Peyer's patch (tissue), 4 donors: Measurements from ENCODE around the gene VAMP8. TPM values are rescaled to one million over a fixed set of nuclear protein-coding genes. Genes with fewer than 3 reads are reported as not detected.

ENCODE experiments used
- DNase-seq, 3 donors: peaks; one replicate each; pipeline ENCODE4 v3.0.0-alpha.2; 2017 to 2019
- H3K27ac ChIP-seq, 4 donors: fragments of 200-600 bp; sonication (generic); one replicate each; pipeline ENCODE4 v1.5.1; 2016 to 2019
- H3K27me3 ChIP-seq, 2 donors: fragments of 200-600 bp; sonication (generic); one replicate each; pipeline ENCODE4 v1.5.1; 2019
- H3K36me3 ChIP-seq, 3 donors: fragments of 200-600 bp; sonication (generic); one replicate each; pipeline ENCODE4 v1.5.1; 2016 to 2019
- H3K4me1 ChIP-seq, 4 donors: fragments of 200-600 bp; sonication (generic); one replicate each; pipeline ENCODE4 v1.5.1; 2016 to 2019
- H3K4me3 ChIP-seq, 4 donors: fragments of 200-600 bp; sonication (generic); 1 replicate in 3 of 4; 2 replicates in 1 of 4; pipeline ENCODE4 v1.5.1; 2016 to 2019; ENCODE audit warnings: mild to moderate bottlenecking in 1 of 4
- H3K9me3 ChIP-seq, 4 donors: fragments of 200-600 bp; sonication (generic); one replicate each; pipeline ENCODE4 v1.5.1; 2016 to 2019; ENCODE audit warnings: mild to moderate bottlenecking in 1 of 4
- CTCF ChIP-seq, 6 experiments: fragments of 450-650 bp in 4 of 6; fragments of 200-600 bp in 2 of 6; sonication (generic) in 1 of 6; IDR thresholded peaks; one replicate each; pipeline ENCODE4 v1.5.1; 2017 to 2019; ENCODE audit warnings: antibody characterized with exemption in 6 of 6, mild to moderate bottlenecking in 3 of 6, moderate library complexity in 1 of 6
- POLR2A ChIP-seq, 2 donors: fragments of 450-650 bp; IDR thresholded peaks; one replicate each; pipeline ENCODE4 v1.5.1; 2017; ENCODE audit warnings: antibody characterized with exemption in 2 of 2, mild to moderate bottlenecking in 2 of 2, moderate library complexity in 2 of 2
- total RNA-seq, 4 donors: library from RNA; depleted of rRNA; stranded (reverse); fragments of >200 nt; gene quantifications; one replicate each; pipeline ENCODE4 v1.1.0, GENCODE V29; 2016

The VAMP8 gene
- total RNA-seq, 4 donors from 2014 or later: 75.1 to 189 (median 112) TPM

GRCh38 chr2:85604568-85605339 is 27.4 kb downstream of the VAMP8 start:
- Histone ChIP-seq H3K27ac (no peak overlapping the region), H3K27me3 (no peaks in the 10 kb centered on the region), H3K4me1 (peaks cover 0 to 31% (median 8%) of the 10 kb centered on the region in 4 donors), H3K36me3 (peaks cover 0 to 21% (median 0%) of the 10 kb centered on the region in 3 donors), H3K4me3 (no peak overlapping the region), H3K9me3 (no peaks in the 10 kb centered on the region)
- TF ChIP-seq POLR2A (IDR thresholded peaks at IDR 0.05) (no peak), CTCF (IDR thresholded peaks at IDR 0.05) (no peak)
- no peak for DNase-seq

GRCh38 chr2:85605406-85606115 is 28.2 kb downstream of the VAMP8 start:
- H3K4me3 ChIP-seq: no peak overlapping the region
- no peak for DNase-seq
- H3K27me3 ChIP-seq: no peaks in the 10 kb centered on the region
- peaks cover 0 to 21% (median 0%) of the 10 kb centered on the region in 3 donors for H3K36me3 ChIP-seq
- peaks cover 0 to 36% (median 10%) of the 10 kb centered on the region in 4 donors for H3K4me1 ChIP-seq
- TF ChIP-seq POLR2A (IDR thresholded peaks at IDR 0.05) (no peak), CTCF (IDR thresholded peaks at IDR 0.05) (no peak)
- peak overlapping the region in 1 of 4 donors; percentile 1 for H3K27ac ChIP-seq
- no peaks in the 10 kb centered on the region for H3K9me3 ChIP-seq

GRCh38 chr2:85606116-85606455 is 28.7 kb downstream of the VAMP8 start:
- H3K27ac ChIP-seq: peak overlapping the region in 1 of 4 donors; percentile 12
- H3K4me1 ChIP-seq: peaks cover 0 to 40% (median 13%) of the 10 kb centered on the region in 4 donors
- H3K27me3 ChIP-seq: no peaks in the 10 kb centered on the region
- H3K9me3 ChIP-seq: no peaks in the 10 kb centered on the region
- TF ChIP-seq CTCF (IDR thresholded peaks at IDR 0.05) (no peak), POLR2A (IDR thresholded peaks at IDR 0.05) (no peak)
- peaks cover 0 to 21% (median 0%) of the 10 kb centered on the region in 3 donors for H3K36me3 ChIP-seq
- DNase-seq: no peak
- H3K4me3 ChIP-seq: no peak overlapping the region

GRCh38 chr2:85607268-85608215 is 30.2 kb downstream of the VAMP8 start:
- Histone ChIP-seq H3K27ac (no peak overlapping the region), H3K9me3 (no peaks in the 10 kb centered on the region), H3K4me3 (no peak overlapping the region), H3K4me1 (peaks cover 0 to 32% (median 10%) of the 10 kb centered on the region in 4 donors), H3K27me3 (no peaks in the 10 kb centered on the region), H3K36me3 (peaks cover 0 to 21% (median 0%) of the 10 kb centered on the region in 3 donors)
- no peak for DNase-seq
- TF ChIP-seq CTCF (IDR thresholded peaks at IDR 0.05) (no peak), POLR2A (IDR thresholded peaks at IDR 0.05) (no peak)

GRCh38 chr2:85611217-85611704 is 33.9 kb downstream of the VAMP8 start:
- Histone ChIP-seq H3K27ac (peak overlapping the region; percentile 84 to 90 (median 84)), H3K4me3 (peak overlapping the region; percentile 70 to 97 (median 89)), H3K36me3 (peaks cover 0 to 21% (median 0%) of the 10 kb centered on the region in 3 donors), H3K9me3 (no peaks in the 10 kb centered on the region), H3K27me3 (no peaks in the 10 kb centered on the region), H3K4me1 (peaks cover 0 to 9% (median 6%) of the 10 kb centered on the region in 4 donors)
- DNase-seq: no peak
- TF ChIP-seq CTCF (IDR thresholded peaks at IDR 0.05): no peak
- TF ChIP-seq POLR2A (IDR thresholded peaks at IDR 0.05): no peak
